GM12892 (cell line): ENCODE results near the gene SEL1L3.

Source experiments
- POLR2A ChIP-seq: IDR thresholded peaks from 2 replicates; pipeline ENCODE4 v1.6.1; 2011; ENCODE audit warnings: low read depth, low read length, control low read depth
- POLR2AphosphoS5 ChIP-seq: IDR thresholded peaks from 2 replicates; pipeline ENCODE4 v1.6.1; 2011; ENCODE audit warnings: low read depth, low read length, control low read depth

GRCh38 chr4:25845841-25846653 is 16.7 kb downstream of the SEL1L3 start:
- TF ChIP-seq POLR2A: no peak
- no peak for TF ChIP-seq POLR2AphosphoS5
